SK-N-DZ (cell line): ENCODE results near the gene MVB12B.

ENCODE experiments used
- DNase-seq: peaks from one replicate; pipeline ENCODE4 v3.0.0-alpha.2; 2015; ENCODE audit warnings: low spot score

The MVB12B gene

DNA sequence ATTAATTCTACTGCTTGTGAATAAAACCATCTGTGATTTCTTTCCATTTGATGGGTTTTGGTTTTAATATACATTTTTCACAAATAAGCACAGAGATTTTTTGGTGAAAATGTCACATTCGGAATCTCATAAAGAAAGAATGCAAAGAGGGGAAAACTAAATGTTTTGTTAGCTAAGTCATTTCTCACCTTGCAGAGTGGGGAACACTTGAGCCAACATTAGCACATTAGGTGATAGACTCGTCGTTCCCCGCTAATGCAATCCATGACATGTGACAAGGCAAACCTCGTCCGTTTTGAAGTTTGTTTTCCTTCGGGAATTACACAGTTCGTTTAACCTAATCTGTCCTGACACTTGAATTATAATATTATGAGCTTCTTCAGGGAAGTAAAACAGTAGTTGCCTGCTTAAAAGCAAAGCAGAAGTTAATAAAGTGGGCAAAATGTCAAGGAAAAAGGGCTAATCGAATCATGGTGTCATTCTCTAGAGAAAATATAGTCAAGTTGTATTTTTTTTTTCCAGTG lies 191.3 kb downstream of the MVB12B start:
- no peak for DNase-seq

DNA sequence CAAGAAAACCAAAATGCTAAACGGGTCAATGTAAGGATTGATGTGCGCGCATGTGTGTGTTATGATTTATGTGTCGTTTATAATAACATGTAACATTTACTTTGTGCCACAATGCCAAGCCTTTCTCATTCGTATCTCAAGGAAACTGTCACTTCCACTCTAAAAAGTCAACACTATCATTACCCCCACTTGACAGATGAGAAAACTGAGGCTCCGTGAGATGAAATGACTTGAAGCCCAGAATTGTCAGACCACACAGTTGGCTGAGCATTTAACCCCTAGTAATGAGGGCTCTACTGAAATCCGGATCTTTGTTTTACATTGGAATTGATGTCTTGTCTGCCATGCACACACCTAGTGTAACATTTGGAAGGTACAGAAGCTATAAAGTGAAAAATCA lies 192.1 kb downstream of the MVB12B start:
- DNase-seq = no peak

DNA sequence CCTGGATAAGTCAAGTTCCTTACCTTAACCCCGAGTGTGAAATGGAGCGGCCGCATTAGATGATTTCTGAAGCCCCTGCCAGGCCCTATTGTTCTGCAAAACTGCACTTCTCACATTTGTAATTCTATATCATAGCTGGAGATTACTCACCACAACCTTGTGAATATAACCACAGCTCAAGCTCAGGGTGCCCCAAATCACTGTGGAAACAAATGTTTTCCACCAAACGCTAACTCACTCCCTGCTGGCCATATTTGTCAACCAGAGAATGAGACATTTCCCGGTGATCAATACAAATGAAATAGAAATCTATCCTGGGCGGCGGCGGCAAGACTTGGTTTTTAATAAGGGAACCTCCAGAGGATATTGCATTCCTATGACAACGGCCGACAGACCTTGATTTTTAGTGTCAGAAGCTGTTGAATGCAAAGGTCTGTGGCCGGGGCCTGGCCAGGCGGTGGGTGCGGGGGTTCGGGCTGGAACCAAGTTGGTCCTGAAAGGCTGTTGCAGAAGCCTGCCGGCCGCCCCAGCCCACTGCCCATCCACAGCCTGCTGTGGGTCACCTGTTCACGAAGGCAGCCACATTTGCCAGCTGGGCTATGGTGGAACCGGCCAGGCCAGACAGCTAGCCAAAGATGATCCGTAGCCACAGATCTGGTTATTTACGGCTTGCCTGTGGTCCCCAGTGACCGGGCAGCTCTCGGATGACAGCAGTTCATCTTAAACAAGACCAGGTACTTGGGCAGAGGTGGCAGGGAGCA lies 193.2 kb downstream of the MVB12B start:
- DNase-seq = no peak

DNA sequence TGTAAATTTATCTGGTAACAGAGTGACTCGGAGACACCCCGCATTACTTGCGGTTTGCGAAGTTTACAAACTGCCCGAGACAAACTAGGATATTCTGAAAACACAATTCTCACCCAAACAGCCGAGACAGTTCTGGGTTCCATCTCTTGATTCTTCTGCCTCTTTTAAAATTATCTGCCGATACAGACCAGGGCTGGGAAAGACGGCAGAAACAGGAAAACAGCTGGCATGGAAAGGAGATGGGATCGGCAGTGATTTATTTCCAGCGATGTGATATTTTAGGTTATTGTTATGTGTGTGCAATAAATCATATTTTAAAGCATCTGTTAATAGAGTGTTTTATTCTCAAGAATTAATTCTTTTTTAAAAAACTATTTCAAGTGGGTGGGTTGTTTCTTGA lies 193.8 kb downstream of the MVB12B start:
- DNase-seq = no peak

DNA sequence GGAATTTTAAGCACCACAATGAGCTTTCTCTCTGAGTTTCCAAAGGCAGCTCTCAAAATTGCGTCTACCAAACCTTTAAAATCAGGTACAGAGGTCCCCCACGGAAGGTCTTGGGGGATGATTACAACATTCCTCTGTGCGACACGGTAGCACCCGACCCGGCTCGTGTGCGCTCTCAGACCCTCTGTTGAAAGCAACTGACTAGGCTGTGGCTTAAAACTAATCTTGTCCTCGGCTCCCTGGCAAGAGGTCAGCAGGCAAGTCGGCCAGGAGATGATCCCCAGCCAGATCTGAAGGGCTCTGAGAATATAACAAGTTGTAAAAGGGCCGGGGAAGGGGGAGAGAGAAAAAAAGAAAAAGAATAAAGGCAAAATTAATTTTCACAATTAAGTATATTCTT lies 194.5 kb downstream of the MVB12B start:
- DNase-seq = no peak

DNA sequence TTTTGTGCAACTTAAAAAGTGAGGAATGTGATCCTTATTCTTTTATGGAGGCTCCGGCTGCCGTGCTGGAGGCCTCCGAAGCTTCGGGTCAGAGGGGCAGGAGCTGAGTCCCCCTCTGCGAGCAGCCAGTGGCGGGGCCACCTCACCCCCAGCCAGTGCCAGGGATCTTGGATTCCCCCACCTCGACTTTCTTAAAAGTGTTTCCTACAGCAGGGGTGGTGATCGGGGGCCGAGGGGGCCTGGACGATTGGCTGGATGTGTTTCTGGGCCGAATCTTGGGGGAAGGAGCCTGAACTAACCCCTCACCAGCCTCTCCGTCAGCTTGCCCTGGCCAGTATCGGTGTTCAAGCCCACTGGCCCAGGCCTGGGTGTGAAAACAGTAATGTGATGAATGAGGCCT lies 194.9 kb downstream of the MVB12B start:
- DNase-seq = no peak

DNA sequence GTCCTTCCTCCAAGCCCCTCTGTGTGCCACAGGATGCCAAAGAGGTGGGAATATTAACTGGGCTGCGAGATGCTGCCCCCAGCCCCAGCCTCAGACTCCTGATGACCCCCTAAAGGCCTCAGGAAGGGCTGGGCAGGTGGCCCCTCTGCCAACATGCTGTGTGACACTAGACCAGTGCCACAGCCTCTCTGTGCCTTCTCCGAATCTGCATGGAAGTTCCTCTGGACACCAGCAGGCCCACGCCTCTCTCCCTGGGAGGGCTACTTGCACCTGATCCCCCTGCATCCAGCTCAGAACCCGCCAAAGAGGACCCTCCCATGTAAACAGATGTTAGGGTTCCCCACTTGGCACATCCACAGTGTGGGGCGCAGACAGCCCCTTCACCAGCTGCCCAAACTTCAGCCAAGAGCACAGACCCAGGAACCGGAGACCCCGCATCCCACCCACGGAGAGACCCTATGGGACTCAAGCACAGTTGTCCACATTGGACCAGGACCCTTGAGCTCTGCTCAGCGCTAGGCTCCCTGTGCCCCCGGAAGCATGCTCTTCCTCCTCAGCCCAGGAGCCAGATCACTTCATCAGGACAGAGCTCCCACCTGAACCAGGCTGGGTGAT lies 195.5 kb downstream of the MVB12B start:
- no peak for DNase-seq

DNA sequence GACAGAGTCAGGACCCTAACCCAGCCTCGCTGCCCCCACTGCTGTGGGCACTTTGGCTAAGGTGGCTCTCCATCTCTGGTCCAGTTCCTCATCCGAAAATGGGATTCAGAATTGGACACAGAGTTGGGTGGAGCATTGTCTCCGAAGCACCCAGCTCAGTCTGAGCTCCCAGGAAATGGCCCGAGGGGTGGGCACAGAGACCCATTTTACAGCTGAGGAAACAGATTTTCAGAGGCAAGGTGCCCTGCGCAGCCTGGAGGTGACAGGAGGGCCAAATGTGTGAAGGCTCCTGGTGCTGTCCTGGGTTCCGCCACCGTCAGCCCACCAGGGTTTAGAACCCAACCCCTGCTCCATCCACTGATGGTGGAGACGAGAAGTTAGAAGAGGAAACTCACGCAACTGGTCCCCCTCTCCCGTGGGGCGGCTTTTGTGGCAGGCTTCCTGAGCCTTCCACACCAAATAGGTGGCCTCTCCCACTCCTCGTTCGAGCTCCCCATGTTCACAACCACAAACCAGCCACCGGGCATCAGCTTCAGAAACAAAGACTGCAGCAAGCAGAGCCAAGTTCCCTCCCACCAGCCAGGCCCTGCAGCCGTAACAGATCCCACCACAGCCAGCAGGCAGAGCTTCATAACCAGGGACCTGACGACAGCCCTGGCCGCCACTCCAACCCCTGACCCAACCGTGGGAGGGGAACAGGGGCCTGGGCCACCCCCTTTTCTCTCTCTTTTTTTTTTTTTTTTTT lies 196.2 kb downstream of the MVB12B start:
- DNase-seq = no peak

DNA sequence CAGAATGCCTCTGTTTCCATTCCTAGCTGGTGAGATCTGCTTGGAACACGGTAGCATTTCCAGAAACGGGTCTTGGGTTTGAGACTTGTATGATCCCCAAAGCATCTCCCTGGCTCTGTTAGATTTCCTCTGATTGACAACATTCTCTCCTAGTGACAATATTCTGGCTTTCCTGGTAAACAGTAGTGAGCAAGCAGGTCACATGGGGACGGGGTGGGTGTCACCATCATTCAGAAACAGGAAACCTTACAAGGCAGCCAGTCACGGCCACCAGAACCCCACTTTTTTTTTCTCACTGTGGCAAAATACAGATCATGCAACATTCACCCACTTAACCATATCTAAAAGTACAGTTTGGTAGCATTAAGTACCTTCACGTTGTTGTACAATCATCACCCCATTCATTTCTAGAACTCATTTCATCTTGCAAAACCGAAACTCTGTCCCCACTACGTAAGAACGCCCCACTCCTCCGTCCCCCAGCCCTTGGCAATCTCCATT lies 197.0 kb downstream of the MVB12B start:
- no peak for DNase-seq

DNA sequence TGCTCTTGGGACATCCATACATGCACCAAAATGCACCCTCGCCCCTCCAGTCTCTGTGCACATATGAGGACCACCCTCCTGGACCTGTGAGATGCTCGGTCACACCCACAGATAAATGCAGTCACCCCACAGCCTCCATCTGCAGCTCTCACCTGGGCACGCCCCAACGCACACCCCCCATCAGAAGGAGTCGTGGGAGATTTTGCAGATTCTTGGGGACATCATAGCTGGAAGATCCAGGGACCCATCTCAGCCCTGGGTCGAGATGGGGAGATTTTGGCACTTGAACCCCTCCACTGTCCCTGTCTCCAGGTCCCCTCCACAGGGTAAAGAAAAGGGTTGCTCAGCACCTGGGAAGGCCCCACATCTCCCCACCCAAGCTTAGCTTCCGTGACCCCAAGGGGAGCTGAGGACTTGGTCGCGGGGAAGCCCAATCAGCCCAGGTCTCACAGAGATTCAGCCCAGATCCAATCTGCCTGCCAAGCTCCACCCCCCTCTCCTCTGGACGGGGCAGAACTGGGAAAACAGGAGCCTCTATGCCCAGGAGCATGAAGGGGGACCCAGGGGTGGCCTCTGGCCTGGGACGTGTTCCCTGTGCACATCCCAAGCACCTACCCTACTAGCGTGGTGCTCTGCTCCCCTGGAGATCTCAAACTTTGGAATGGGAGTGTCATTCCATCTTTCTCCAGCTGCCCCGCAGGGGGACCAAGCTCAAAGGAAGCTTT lies 197.9 kb downstream of the MVB12B start:
- no peak for DNase-seq

DNA sequence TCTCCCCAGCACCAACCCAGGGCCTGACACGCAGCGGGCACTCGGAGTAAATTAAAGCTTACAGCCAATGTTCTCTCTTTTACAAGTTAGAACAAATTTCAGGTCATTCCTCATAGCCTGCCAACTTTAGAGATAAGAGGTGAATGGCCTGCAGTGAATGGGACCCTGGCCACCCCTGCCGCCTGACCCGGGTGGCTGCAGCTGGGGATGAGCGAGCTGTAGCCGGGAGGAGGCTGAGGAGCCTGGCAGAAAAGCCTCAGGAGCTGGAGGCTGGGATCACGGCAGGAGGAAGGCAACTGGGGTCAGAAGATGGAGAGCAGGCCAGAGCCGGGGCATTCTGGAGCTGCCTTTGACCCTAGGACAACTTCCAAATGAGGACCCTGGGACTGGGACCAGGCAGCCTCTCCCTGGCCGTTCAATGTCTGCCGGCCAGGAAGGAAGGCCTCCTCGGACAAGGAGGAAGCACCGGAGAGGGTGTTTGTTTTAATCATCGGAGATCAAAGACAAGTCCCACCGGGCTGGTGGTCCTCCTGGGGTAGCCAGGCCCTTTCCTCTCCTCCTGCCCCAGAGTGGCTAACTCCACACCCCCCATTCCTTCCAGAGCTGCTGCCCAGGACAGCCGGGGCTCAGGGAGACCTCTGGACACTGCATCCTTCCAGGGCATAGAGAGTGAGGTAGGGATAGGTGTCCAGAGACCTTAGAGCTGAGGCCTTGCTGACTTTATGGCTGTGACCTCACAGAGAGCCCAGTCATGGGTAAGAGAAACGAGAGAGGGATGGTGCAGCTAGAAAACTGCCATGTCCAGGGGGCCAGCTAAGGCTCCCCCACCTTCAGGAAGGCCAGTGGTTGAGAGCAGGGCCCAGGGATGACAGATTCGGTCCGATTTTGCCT lies 199.8 kb downstream of the MVB12B start:
- no peak for DNase-seq

DNA sequence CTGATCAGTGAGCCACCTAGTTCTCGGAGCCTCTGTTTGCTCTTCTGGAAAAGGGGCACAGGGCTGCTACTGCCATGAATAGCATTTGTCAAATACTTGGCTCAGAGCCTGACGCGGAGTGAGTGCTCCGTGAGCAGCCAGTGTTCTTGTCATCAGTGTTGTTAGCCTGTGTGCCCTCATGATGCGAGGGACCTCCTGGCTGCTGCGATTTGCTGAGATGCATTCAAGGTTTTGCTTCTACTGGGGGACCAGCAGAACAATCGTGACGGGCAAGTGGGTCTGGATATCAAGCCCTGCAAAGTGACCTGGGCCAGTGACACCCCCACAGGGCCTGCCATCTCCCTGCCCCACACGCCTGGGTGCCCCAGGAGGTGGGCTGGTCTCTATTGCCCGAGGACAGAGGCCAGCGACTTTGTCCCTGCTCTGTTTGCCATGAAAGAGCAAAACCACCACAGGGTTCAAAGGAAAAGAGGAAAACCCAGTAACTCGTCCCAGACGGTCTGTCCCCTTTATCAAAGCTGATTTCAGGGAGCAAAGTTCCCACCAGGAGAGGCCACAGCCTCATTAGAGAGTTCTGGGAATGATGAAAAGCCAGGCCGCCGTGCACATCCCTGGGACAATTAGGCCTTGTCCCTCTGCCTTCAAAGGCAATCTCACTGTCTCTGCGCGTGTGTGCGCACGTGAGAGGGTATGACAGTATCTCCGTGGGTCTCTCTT lies 200.6 kb downstream of the MVB12B start:
- no peak for DNase-seq

DNA sequence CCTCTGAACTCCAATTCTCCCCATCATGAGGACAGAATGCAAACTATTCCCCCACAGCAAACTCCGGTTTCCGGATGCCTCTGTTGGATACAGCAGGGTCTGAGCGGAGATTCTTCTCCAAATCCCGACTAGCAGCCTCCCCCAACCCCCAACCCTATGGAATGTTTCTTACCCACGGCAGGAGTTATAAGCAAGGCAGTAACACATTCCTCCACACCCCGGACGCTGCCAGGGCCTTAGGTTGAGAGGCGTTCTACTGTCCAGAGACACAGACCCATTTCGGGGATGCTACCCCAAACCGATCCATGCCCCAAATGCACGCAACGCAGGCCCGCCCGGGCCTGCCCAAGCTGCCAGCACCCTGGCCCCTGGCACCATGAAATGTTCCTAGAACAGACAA lies 201.5 kb downstream of the MVB12B start:
- DNase-seq = no peak

DNA sequence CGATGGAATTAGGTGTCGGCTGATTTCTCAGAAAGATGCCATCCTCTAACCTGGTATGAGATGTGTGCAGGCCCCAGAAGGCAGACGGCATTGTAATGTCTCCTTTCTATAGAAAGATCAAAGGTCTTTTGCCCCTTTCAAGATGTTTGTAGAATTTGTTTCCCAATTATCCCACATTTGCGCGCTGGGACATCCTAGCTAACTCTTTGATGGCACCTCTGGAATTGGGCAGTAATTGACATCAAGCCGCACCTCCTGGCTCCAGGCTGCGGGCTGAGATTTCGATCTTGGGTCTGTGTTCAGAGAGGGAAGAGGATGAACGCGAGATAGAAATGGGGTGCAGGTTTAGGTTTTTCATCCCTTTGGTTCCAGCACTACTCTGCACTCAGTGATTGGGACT lies 202.3 kb downstream of the MVB12B start:
- no peak for DNase-seq

DNA sequence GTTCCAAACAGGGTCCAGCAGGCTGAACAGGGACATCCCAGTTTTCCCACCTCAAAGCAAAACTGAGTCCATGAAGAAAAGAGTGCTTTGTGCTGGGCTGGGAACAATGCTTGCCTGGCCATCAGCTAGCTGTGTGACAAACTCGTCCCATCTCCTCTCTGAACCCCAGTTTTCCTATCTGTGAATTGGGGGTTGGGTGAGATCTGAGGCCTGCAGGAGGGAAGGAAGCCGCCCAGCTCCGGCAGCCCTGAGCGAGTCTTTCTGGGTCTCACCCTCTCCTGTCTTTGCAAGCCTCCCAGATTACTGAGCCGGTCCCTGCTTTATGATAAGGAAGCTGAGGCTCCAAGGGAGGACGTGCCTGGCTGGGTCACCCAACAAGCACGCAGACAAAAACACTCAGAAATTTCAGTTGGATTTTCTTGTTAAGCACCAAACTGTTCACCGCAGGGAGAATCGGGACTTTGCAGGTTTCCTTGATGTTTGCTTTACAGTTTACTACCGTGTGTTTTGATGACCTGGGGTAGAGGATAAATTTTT lies 204.5 kb downstream of the MVB12B start:
- DNase-seq = no peak

DNA sequence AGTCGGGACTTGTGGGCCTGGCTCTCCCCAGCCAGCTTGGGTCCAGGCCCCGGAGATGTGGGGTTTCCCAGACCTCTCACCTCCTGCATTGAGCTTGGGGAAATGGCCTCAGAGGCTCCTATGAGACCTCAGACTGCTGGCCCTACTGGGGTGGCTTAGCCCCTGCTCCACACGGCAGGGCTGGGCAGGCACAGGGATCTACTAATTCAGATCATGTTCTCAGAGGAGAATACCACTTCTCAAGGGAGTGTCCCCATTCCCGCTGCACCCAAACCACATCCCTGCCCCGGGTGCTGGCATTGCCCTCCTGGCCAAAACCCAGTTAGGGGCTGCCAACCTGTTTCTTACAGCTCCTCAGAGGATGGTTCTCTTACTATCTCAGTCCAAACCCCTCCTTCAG lies 205.0 kb downstream of the MVB12B start:
- DNase-seq = no peak

DNA sequence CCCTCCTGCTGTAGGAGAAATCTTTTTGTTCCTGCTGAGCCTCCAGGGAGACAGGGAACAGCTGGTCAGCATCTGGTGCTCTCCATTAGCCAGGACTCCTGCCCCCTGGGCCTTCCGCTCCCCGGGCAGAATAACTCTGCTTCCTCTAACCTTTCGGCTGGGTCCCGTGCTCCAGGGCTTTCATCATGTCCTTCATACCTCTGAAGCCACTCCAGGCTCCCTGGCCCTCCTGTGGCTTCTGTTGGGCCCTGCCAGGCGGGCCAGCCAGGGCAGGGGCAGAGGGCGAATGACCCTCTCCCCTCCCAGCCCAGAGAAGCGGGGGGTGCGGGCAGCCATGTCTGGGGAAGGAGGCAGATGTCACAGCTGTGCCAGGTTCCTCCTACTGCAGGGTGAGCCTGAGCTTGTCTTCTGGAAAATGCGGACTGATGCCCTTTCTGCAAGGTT lies 205.4 kb downstream of the MVB12B start:
- DNase-seq = no peak

DNA sequence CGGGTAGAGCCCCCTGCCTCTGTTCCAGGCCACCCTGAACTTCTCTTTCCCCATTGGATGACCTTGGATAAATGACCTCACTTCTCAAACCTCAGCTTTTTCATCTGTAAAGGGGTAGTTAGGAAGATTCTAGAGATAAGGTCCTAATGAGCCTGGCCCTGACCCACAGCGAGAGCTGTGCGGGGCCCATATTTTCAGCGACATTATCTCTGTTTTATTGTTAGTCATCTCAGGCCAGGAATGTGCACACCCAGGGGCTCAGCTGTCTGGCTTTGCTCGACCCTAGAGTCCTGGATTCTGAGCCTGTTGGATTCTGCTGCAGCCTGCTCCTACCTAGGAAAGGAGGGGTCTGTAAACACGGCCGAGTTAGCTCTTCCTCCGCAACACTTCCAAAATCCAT lies 205.9 kb downstream of the MVB12B start:
- no peak for DNase-seq
